Upper lobe of left lung (tissue), 6 donors: ENCODE results near the gene RRAS2. TPM values are rescaled to one million over a fixed set of nuclear protein-coding genes. Genes with fewer than 3 reads are reported as not detected.
A peak's percentile ranks its signal among the peaks of the same experiment; 100 is the strongest.

Experiments used
- ATAC-seq, 2 donors: fragments of 200-7000 bp; cut with Tn5 transposase; one replicate each; pipeline ENCODE4 v1.9.1; 2022; ENCODE audit warnings: mild to moderate bottlenecking in 2 of 2, moderate library complexity in 2 of 2; ENCODE audit not compliant: low FRiP score in 2 of 2
- DNase-seq, 2 donors: peaks; one replicate each; pipeline ENCODE4 v3.0.0-alpha.2; 2019 to 2020
- H3K27ac ChIP-seq, 4 donors: fragments of 200-600 bp; sonication (generic); one replicate each; pipeline ENCODE4 v1.5.1; 2016 to 2019
- H3K27me3 ChIP-seq, 4 donors: fragments of 200-600 bp; sonication (generic); one replicate each; pipeline ENCODE4 v1.5.1; 2017 to 2019
- H3K36me3 ChIP-seq, 4 donors: fragments of 200-600 bp; sonication (generic); one replicate each; pipeline ENCODE4 v1.5.1; 2016 to 2019
- H3K4me1 ChIP-seq, 4 donors: fragments of 200-600 bp; sonication (generic); one replicate each; pipeline ENCODE4 v1.5.1; 2018 to 2019
- H3K4me3 ChIP-seq, 4 donors: fragments of 200-600 bp; sonication (generic); one replicate each; pipeline ENCODE4 v1.5.1; 2017 to 2019; ENCODE audit warnings: mild to moderate bottlenecking in 2 of 4, moderate library complexity in 1 of 4
- H3K9me3 ChIP-seq, 4 donors: fragments of 200-600 bp; sonication (generic); one replicate each; pipeline ENCODE4 v1.5.1; 2018 to 2019
- EP300 ChIP-seq, 4 donors: sonication (generic); formaldehyde crosslinking; IDR thresholded peaks; one replicate each; pipeline ENCODE4 v1.5.1; 2017; ENCODE audit warnings: antibody characterized with exemption in 4 of 4, control low read depth in 2 of 4
- POLR2A ChIP-seq, 4 donors: fragments of 450-650 bp; IDR thresholded peaks; one replicate each; pipeline ENCODE4 v1.5.1; 2016 to 2017; ENCODE audit warnings: antibody characterized with exemption in 4 of 4, mild to moderate bottlenecking in 2 of 4
- POLR2AphosphoS5 ChIP-seq, 2 donors: sonication (generic); formaldehyde crosslinking; IDR thresholded peaks; one replicate each; pipeline ENCODE4 v1.5.1; 2017; ENCODE audit warnings: antibody characterized with exemption in 2 of 2
- WGBS, 2 donors: methylation state at CpG; one replicate each; pipeline ENCODE4 v1.1.5; 2017 to 2018; 5-methylcytosine and 5-hydroxymethylcytosine counted together
- total RNA-seq, 6 donors: library from RNA; depleted of rRNA in 4 of 6; stranded (reverse); fragments of >200 nt in 4 of 6; gene quantifications; one replicate each; pipeline versions ENCODE4 v1.1.0 to v1.2.1, GENCODE V29; 2016 to 2021
- TF ChIP-seq, protein P1 (sequence below), 6 experiments: fragments of 450-650 bp in 4 of 6; fragments of 200-600 bp in 2 of 6; sonication (generic) in 2 of 6; IDR thresholded peaks; one replicate each; pipeline ENCODE4 v1.5.1; 2016 to 2019; ENCODE audit warnings: antibody characterized with exemption in 6 of 6
- donor health status: DM: no; HTN: no; CAD: no; lungs with moderate emphysema.
- donor health status: DM: no; HTN: yes; CAD: no; lungs with severe emphysema.

The RRAS2 gene
- total RNA-seq, 6 donors from 2014 or later = 23.0 to 70.4 (median 40.2) TPM

DNA sequence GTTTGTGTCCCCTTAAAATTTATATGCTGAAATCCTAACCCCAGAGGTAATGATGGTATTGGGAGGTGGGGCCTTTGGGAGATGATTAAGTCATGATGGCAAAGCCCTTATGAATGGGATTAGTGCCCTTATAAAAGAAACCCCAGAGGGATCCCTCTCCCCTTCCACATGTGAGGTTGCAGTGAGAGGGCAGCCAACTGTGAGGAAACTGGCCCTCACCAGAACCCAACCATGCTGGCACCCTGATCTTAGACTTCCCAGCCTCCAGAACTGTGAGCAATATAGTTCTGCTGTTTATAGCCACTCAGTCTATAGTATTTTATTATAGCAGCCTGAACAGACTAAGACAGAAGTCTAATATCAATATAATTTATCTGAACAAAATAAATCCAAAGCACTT is 27.1 kb upstream of the RRAS2 start:
- no peak overlapping the region for H3K4me3 ChIP-seq
- TF ChIP-seq, protein P1, sequence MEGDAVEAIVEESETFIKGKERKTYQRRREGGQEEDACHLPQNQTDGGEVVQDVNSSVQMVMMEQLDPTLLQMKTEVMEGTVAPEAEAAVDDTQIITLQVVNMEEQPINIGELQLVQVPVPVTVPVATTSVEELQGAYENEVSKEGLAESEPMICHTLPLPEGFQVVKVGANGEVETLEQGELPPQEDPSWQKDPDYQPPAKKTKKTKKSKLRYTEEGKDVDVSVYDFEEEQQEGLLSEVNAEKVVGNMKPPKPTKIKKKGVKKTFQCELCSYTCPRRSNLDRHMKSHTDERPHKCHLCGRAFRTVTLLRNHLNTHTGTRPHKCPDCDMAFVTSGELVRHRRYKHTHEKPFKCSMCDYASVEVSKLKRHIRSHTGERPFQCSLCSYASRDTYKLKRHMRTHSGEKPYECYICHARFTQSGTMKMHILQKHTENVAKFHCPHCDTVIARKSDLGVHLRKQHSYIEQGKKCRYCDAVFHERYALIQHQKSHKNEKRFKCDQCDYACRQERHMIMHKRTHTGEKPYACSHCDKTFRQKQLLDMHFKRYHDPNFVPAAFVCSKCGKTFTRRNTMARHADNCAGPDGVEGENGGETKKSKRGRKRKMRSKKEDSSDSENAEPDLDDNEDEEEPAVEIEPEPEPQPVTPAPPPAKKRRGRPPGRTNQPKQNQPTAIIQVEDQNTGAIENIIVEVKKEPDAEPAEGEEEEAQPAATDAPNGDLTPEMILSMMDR (IDR thresholded peaks at IDR 0.05) = no peak
- TF ChIP-seq POLR2AphosphoS5 (IDR thresholded peaks at IDR 0.05) (no peak), EP300 (IDR thresholded peaks at IDR 0.05) (no peak), POLR2A (IDR thresholded peaks at IDR 0.05) (no peak)
- H3K27ac ChIP-seq = no peak overlapping the region
- H3K36me3 ChIP-seq = no peaks in the 10 kb centered on the region
- no peaks in the 10 kb centered on the region for H3K27me3 ChIP-seq
- no peaks in the 10 kb centered on the region for H3K9me3 ChIP-seq
- DNase-seq (no peak), ATAC-seq (no peak)
- H3K4me1 ChIP-seq = peaks cover 0 to 7% (median 4%) of the 10 kb centered on the region in 4 donors

DNA sequence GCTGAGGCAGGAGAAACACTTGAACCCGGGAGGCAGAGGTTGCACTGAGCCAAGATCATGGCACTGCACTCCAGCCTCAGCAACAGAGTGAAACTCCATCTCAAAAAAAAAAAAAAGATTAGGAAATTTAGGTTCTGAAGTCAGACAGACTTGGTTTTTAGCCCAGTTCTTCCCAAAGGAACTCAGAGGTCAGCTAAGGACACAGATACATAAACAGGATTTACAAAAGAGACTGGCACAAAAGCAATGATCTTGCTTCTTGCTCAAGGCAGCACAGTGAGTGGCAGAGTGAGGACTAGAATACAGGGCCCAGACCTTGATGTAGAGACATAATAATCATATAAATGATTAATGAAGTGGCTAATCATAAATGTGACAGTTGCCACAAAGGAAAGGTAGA is 25.4 kb upstream of the RRAS2 start:
- Histone ChIP-seq H3K27ac (no peak overlapping the region), H3K4me3 (no peak overlapping the region), H3K27me3 (no peaks in the 10 kb centered on the region), H3K9me3 (no peaks in the 10 kb centered on the region), H3K36me3 (no peaks in the 10 kb centered on the region), H3K4me1 (peaks cover 0 to 14% (median 11%) of the 10 kb centered on the region in 4 donors)
- ATAC-seq = no peak
- 55 to 86% methylated on average over 1 of the region's 1 CpG for WGBS, 2 donors
- no peak for DNase-seq
- TF ChIP-seq EP300 (IDR thresholded peaks at IDR 0.05) = no peak
- no peak for TF ChIP-seq POLR2A (IDR thresholded peaks at IDR 0.05)
- TF ChIP-seq POLR2AphosphoS5 (IDR thresholded peaks at IDR 0.05) = no peak
- TF ChIP-seq, protein P1 (IDR thresholded peaks at IDR 0.05) = no peak

DNA sequence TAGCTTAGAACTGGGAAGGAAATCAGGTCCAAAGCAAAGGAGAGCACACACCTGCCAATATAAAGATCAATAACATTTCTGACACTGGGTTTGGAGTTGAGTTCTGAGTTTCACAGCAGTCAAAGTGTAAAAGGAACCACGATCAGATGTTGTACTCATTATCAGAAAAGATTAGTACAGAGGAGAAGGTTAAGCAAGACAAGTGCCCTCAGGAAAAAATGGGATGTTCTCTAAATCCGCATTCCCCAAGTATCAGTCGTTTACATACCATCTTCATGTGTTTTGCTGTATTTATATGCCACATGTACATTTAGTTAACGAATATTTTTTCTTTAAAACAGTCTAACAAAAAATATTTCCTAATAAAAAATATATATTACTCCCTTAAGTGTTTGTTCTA is 23.0 kb upstream of the RRAS2 start:
- no peak for DNase-seq
- Histone ChIP-seq H3K27ac (no peak overlapping the region), H3K4me3 (no peak overlapping the region), H3K36me3 (no peaks in the 10 kb centered on the region), H3K9me3 (no peaks in the 10 kb centered on the region), H3K4me1 (peaks cover 0 to 14% (median 11%) of the 10 kb centered on the region in 4 donors), H3K27me3 (no peaks in the 10 kb centered on the region)
- 81 to 86% methylated on average over 4 of the region's 4 CpGs for WGBS, 2 donors
- TF ChIP-seq, protein P1 (IDR thresholded peaks at IDR 0.05) = no peak
- TF ChIP-seq POLR2A (IDR thresholded peaks at IDR 0.05) (no peak), EP300 (IDR thresholded peaks at IDR 0.05) (no peak), POLR2AphosphoS5 (IDR thresholded peaks at IDR 0.05) (no peak)
- no peak for ATAC-seq

DNA sequence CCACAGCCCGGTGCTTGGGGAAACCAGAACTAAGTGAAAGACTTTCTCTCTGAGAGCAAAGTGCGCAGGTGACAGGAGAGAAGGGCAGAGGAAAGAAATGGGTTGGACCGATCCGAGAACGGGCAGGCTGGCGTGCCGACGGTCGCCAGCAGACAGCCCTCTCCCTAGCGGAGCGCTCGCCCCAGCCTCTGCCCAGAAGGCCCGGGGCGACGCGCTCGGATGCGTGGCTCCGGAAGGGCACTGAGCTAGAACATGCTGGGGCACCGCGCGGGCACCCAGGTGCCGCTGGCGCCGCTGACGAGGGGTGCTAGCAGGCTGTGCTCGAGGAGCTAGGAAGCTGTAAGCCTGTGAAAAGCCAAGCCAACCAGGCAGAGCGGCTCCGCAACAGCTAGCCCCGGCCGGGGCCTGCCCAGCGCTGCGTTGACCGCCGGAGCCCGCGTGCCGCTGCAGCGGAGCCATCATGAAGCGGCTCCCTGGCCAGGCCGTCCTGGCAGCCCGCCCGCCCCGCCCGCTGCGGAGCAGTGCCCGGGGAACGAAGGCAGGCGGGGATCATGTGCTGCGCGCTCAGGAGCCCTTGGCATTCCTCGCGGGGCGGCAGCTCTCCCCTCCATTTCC is 22.1 kb upstream of the RRAS2 start:
- TF ChIP-seq EP300 (IDR thresholded peaks at IDR 0.05) = no peak
- TF ChIP-seq POLR2A (IDR thresholded peaks at IDR 0.05) = peak in 1 of 4 donors; percentile 45
- TF ChIP-seq, protein P1 (IDR thresholded peaks at IDR 0.05) = no peak
- Histone ChIP-seq H3K27ac (peak overlapping the region in 3 of 4 donors; percentile 69 to 82 (median 72)), H3K27me3 (no peaks in the 10 kb centered on the region), H3K4me3 (peak overlapping the region in 3 of 4 donors; percentile 48 to 61 (median 55)), H3K9me3 (no peaks in the 10 kb centered on the region), H3K4me1 (peaks cover 0 to 14% (median 11%) of the 10 kb centered on the region in 4 donors), H3K36me3 (no peaks in the 10 kb centered on the region)
- WGBS, 2 donors = 2 to 8% methylated on average over 18 to 29 of the region's 54 CpGs
- DNase-seq = peak; percentile 73 to 96
- peak; percentile 84 to 95 for ATAC-seq
